ENCODE measurements around the gene AP3S2.

DNA sequence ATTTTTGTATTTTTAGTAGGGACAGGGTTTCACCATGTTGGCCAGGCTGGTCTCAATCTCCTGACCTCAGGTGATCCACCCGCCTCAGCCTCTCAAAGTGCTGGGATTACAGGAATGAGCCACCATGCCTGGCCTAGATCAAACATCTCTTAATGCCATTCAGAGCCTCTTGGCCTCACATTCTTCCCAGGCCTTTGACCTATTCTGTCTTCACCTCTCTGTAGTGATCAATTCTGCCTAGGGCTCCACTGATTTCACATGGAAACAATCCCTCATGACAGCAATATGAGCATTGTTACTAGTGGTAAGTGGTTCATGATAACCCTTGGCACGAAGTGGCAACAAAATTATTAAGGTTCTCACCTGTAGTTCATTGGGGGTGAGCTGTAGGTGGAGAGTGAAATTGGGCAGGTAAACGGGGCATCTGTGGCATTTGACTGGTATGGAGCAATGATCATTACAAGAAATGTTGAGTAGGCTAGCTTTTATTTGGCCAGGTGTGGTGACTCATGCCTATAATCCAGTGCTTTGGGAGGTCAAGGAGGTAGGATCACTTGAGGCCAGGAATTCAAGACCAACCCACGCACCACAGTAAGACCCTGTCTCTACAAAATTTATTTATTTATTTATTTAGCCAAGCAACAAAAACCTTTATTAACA, 23.8 kb upstream of the AP3S2 start:
- TF ChIP-seq, protein P1, sequence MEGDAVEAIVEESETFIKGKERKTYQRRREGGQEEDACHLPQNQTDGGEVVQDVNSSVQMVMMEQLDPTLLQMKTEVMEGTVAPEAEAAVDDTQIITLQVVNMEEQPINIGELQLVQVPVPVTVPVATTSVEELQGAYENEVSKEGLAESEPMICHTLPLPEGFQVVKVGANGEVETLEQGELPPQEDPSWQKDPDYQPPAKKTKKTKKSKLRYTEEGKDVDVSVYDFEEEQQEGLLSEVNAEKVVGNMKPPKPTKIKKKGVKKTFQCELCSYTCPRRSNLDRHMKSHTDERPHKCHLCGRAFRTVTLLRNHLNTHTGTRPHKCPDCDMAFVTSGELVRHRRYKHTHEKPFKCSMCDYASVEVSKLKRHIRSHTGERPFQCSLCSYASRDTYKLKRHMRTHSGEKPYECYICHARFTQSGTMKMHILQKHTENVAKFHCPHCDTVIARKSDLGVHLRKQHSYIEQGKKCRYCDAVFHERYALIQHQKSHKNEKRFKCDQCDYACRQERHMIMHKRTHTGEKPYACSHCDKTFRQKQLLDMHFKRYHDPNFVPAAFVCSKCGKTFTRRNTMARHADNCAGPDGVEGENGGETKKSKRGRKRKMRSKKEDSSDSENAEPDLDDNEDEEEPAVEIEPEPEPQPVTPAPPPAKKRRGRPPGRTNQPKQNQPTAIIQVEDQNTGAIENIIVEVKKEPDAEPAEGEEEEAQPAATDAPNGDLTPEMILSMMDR (IDR thresholded peaks at IDR 0.05), result no peak
- no peak for TF ChIP-seq POLR2A (IDR thresholded peaks at IDR 0.05)
